ENCODE measurements around the gene INAFM2.
A peak's percentile ranks its signal among the peaks of the same experiment; 100 is the strongest.

Gene INAFM2

GRCh38 chr15:40287968-40288367, 35.5 kb upstream of the INAFM2 start:
- DNase-seq: no peak

GRCh38 chr15:40289140-40289775, 34.2 kb upstream of the INAFM2 start:
- DNase-seq: no peak

GRCh38 chr15:40290545-40290917, 33.0 kb upstream of the INAFM2 start:
- no peak for DNase-seq

GRCh38 chr15:40290918-40291574, 32.4 kb upstream of the INAFM2 start:
- no peak for DNase-seq

- DNase-seq: no peak
Observed at GRCh38 chr15:40292246-40292645, 31.2 kb upstream of the INAFM2 start.

GRCh38 chr15:40293006-40293405, 30.5 kb upstream of the INAFM2 start:
- no peak for DNase-seq

- no peak for DNase-seq
Observed at GRCh38 chr15:40293905-40294895, 29.3 kb upstream of the INAFM2 start.

DNA sequence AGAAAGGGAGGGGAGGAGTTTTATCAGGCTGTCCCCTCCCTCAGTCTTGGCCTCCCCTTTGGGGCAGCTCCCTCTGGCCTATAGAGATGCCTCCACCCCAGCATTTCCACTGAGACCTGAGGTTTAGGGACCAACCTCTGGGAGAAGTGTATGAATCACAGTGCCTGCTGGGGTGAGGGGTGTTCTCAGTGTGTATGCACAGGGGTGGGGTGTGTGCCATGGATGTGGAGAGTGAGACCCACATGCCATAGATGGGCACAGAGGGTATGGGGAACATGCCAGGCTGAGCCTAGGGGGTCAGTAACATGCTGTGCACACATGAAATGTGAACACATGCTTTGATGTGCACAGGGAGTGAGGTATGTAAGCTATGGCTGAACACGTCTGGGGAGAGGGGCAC, 28.2 kb upstream of the INAFM2 start:
- DNase-seq: no peak

- DNase-seq: no peak
Observed at GRCh38 chr15:40295877-40296560, 27.5 kb upstream of the INAFM2 start.

- no peak for DNase-seq
Observed at GRCh38 chr15:40296561-40297230, 26.8 kb upstream of the INAFM2 start.

GRCh38 chr15:40297356-40297755, 26.1 kb upstream of the INAFM2 start:
- no peak for DNase-seq

DNA sequence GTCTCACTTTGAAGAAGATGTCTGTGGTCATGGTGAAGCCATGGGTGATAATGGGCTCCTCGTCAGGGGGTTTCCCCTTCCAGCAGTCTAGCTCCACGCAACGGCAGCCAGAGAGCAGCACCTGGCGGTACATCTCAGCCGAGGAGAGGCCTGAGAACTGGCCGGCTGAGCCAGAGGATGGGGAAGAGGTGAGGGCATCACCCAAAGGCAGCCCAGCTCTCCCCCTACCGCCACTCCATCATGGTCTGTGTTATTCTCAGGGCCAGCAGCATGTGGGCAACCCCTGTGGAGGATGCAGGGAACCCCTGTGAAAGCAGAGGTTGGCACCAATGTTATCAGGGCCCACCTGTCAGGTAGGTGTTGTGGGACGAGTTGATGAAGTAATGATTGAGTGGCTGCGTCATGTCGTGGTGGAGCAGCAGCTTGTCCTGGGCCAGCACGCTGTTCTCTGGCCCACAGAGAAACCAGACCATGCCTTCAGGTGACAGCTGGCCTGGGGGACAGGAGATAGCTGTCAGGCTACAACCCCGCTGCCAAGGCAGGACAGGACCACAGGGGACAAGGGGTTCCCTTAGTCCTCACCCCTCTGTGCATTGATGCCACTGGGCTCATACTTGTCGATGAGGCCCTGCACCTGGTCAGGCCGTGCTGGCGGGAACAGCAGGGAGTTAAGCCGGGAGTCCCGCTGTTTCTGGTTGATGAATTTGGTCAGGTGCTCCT, 25.1 kb upstream of the INAFM2 start:
- DNase-seq: no peak

- DNase-seq: no peak
Observed at GRCh38 chr15:40300367-40300766, 23.1 kb upstream of the INAFM2 start.

- DNase-seq: no peak
Observed at GRCh38 chr15:40300771-40301170, 22.7 kb upstream of the INAFM2 start.

DNA sequence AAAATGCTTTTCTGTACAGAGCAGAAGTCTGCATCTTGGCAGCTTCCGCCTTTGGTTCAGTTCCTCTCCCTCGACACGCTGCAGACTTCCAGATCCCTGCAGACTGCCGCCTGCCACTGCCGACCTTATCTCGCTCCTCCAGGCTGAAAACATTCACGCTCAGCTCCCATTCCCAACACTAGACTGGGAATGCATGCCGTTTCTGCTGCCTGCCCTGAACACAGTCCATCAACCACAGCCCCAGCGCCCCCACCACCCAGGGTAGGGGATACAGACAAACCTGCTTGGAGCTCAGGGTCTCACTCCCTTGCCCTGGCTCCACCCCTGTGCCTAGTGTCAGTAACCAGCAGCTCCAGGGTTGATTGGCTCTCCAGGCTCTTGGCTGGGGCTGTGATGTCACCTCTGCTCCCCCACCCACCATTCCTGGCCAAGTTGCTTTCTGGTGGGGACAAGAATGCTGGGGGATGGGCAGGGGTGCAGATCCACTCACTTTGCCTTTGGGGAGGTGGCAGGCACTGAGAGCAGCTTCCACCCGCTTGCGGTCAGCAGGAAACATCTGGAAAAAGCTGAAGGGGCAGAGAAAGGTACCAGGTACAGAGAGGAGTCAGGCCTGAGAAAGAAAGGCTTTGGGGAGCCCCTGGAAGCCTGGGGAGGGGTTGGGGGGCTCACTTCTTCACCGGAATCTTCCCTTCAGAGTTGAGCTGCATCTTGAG, 21.9 kb upstream of the INAFM2 start:
- DNase-seq: no peak

DNA sequence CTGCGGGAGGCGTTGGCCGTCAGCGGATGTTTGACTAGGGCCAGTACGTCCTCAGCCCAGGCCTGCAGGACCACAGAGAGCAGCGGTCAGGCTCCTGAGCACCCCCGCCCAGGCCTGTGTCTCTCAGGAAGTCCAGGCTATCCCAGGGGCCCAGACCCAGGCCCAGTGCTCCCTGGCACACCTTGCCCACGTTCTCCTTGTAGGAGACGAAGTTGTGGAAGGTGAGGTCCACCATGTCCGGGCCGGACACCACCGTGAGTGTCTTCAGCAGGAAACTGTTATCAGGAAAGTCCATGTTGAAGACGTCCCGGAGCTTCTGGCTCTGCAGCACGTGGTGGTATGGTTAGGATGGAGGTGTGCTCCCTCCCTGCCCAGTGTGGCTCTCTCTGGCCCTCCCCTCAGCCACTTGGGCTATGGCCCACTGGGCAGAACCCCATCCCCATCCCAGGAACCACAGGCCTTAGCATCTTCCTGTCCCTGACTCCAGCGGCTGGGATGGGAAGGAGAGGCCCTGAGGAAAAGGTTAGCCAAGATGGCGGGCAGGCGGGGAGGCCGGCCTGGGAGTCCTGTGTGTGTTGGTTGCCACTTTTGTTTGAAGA, 21.1 kb upstream of the INAFM2 start:
- no peak for DNase-seq

GRCh38 chr15:40302981-40303380, 20.5 kb upstream of the INAFM2 start:
- DNase-seq: no peak

DNA sequence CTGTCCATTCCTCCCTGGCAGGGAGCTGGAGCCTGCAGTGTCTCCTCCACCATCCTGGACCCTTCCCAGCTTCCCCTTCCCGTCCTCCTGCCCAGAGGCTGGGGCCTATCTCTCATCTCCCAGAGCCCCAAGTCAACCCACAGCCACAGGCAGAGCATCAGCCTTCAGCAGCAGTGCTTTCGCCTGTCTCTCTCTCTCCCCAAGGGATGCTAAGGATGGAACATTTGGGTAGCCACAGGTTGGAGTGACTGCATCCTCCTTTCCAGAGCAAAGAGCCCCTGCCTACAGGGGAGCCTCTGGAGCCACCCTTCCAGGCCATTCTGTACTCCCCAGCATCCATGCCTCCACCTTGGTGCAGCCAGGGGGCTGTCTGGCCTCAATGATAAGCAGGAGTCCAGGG, 19.9 kb upstream of the INAFM2 start:
- DNase-seq: no peak

DNA sequence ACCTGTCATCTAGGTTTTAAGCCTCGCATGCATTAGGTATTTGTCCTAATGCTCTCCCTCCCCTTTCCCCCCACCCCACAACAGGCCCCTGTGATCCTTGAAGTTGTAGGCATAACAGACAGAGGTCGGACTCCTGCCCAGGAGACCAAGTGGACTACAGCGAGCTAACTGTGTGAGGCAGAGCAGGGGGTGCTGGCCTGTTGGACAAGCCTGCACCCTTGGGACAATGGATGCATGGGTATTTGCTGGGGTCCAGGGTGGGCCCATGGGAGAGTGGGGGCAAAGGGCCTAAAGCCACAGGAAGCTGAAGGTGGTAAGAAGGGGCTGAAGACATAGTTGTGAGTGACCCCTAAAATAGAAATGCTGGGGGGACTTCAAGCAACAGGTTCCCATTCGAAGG, 18.2 kb upstream of the INAFM2 start:
- DNase-seq: no peak

GRCh38 chr15:40306371-40306770, 17.1 kb upstream of the INAFM2 start:
- DNase-seq: no peak

DNA sequence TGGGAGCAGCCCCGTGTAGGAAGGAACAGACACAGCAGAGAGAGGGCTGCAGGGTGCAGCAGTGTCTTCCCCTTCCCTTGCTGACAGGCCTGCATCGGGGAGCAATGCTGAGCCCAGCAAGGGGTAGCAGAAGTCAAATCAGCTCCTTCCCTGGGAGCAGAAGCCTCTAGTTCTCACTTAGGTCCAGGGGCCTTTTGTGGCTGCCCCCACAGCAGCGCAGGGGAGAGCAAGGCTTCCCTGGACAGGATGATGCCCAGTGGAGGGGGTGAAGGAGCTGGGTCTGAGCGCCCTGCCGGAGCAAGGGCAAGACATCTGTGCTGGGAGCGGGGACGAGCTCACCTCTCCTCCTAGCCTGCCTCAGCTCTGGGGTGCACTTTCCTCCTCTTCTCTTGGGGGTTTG, 16.6 kb upstream of the INAFM2 start:
- peak; percentile 30 for DNase-seq

Data from hematopoietic multipotent progenitor cell treated with erythropoietin and hydrocortisone succinate and interleukin-3 and kit ligand, for 6 days (in vitro differentiated cells).